H1 (cell line): ENCODE data around the gene GRIP2. TPM values are rescaled to one million over a fixed set of nuclear protein-coding genes. Genes with fewer than 3 reads are reported as not detected.

ENCODE experiments used
- GABPA ChIP-seq: IDR thresholded peaks from 2 replicates; pipeline ENCODE4 v1.6.1; 2011; ENCODE audit warnings: mild to moderate bottlenecking, low read length, moderate library complexity, borderline replicate concordance; ENCODE audit not compliant: insufficient read depth
- JUND ChIP-seq: IDR thresholded peaks from 2 replicates; pipeline ENCODE4 v1.6.1; 2011; ENCODE audit warnings: mild to moderate bottlenecking, improper control_type of control experiment, low read length
- POU5F1 ChIP-seq: IDR thresholded peaks from 2 replicates; pipeline ENCODE4 v1.6.1; 2011; ENCODE audit warnings: low read depth, mild to moderate bottlenecking, low read length, moderate library complexity
- TEAD4 ChIP-seq: IDR thresholded peaks from 2 replicates; pipeline ENCODE4 v1.6.1; 2012; ENCODE audit warnings: low read depth, low read length, inconsistent platforms, mixed read lengths
- polyA plus RNA-seq, 7 experiments: library from polyadenylated mRNA; depleted of rRNA in 3 of 7; stranded (reverse) in 5 of 7; unstranded in 2 of 7; fragments of >200 nt in 5 of 7; fragments of 200-250 nt in 2 of 7; gene quantifications; 1 replicate in 5 of 7; 2 replicates in 1 of 7; 4 replicates in 1 of 7; pipeline versions ENCODE4 v1.2.1 to v1.2.3, GENCODE V29; 2011 to 2013; ENCODE audit warnings: missing spikeins in 2 of 7, mixed read lengths in 2 of 7
- total RNA-seq: library from RNA; stranded (reverse); fragmentation: NEBNext Ultra II Directional; extraction: Animal tissue kit (Norgen Biotek cat#: 25700); gene quantifications from 2 replicates; pipeline ENCODE4 v1.2.1, GENCODE V29; 2021
- TF ChIP-seq, protein P1 (sequence below): IDR thresholded peaks from 2 replicates; pipeline ENCODE4 v1.6.1; 2012; ENCODE audit warnings: inconsistent platforms
- TF ChIP-seq, protein P2 (sequence below): IDR thresholded peaks from 2 replicates; pipeline ENCODE4 v1.6.1; 2011; ENCODE audit warnings: low read depth, mild to moderate bottlenecking, low read length; ENCODE audit not compliant: insufficient read depth

GRIP2 gene
- total and polyA plus RNA-seq, 2 of the 8 experiments (the other 6 are each of a cell fraction or from before 2014, with no cell fraction given), result 2.5 to 6.4 TPM

DNA sequence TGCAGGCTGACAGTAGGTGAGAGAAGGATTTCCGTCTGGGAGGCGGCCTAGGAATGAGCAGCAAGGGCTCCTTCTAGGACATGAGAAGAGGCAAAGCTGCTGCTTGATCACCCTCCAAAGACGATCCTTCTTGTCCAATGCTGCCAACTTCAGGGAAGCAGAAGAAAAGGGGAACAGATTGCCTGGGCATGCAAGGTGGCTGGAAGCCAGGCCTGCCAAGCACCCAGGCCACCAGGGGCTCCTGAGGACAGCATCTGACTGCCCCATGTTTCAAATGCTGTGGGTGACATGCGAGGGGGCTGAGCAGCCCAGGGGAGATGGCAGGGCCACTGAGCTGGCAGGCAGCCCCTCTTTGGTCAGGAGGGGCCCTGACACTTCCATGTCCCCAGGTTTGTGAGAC, 3.3 kb upstream of the GRIP2 start (continued):
- no peak for TF ChIP-seq GABPA
- no peak for TF ChIP-seq POU5F1
- TF ChIP-seq, protein P1, sequence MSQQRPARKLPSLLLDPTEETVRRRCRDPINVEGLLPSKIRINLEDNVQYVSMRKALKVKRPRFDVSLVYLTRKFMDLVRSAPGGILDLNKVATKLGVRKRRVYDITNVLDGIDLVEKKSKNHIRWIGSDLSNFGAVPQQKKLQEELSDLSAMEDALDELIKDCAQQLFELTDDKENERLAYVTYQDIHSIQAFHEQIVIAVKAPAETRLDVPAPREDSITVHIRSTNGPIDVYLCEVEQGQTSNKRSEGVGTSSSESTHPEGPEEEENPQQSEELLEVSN, result no peak
- no peak for TF ChIP-seq TEAD4
- TF ChIP-seq JUND, result no peak
- TF ChIP-seq, protein P2, sequence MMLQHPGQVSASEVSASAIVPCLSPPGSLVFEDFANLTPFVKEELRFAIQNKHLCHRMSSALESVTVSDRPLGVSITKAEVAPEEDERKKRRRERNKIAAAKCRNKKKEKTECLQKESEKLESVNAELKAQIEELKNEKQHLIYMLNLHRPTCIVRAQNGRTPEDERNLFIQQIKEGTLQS, result no peak
